Heart left ventricle (tissue), 16 donors: ENCODE data around the gene BNC2. TPM values are rescaled to one million over a fixed set of nuclear protein-coding genes. Genes with fewer than 3 reads are reported as not detected.

Experiments
- ATAC-seq, 4 donors: fragments of 200-7000 bp; cut with Tn5 transposase; one replicate each; pipeline ENCODE4 v1.9.1; 2020 to 2022; ENCODE audit warnings: moderate library complexity in 4 of 4, mild to moderate bottlenecking in 3 of 4, moderate number of reproducible peaks in 1 of 4
- DNase-seq, 5 donors: peaks; one replicate each; pipeline ENCODE4 v3.0.0-alpha.2; 2020
- H3K27ac ChIP-seq, 12 donors: fragments of 200-600 bp; sonication (generic) in 4 of 12; one replicate each; pipeline versions ENCODE4 v1.5.0 to v1.8.0; 2016 to 2022; ENCODE audit warnings: mild to moderate bottlenecking in 2 of 12
- H3K27me3 ChIP-seq, 9 donors: fragments of 200-600 bp; sonication (generic) in 2 of 9; one replicate each; pipeline versions ENCODE4 v1.5.1 to v1.8.0; 2016 to 2022; ENCODE audit warnings: mild to moderate bottlenecking in 3 of 9
- H3K36me3 ChIP-seq, 9 donors: fragments of 200-600 bp; sonication (generic) in 2 of 9; one replicate each; pipeline versions ENCODE4 v1.5.0 to v1.8.0; 2018 to 2022; ENCODE audit warnings: mild to moderate bottlenecking in 2 of 9
- H3K4me1 ChIP-seq, 12 donors: fragments of 200-600 bp; sonication (generic) in 4 of 12; one replicate each; pipeline versions ENCODE4 v1.5.0 to v1.8.0; 2016 to 2022; ENCODE audit warnings: mild to moderate bottlenecking in 3 of 12
- H3K4me3 ChIP-seq, 12 donors: fragments of 200-600 bp; sonication (generic) in 4 of 12; one replicate each; pipeline versions ENCODE4 v1.5.0 to v1.8.0; 2017 to 2022; ENCODE audit warnings: mild to moderate bottlenecking in 9 of 12, moderate library complexity in 4 of 12
- H3K9me3 ChIP-seq, 12 donors: fragments of 200-600 bp; sonication (generic) in 4 of 12; one replicate each; pipeline versions ENCODE4 v1.5.0 to v1.8.0; 2016 to 2022; ENCODE audit warnings: mild to moderate bottlenecking in 1 of 12
- CTCF ChIP-seq, 12 donors: fragments of 200-600 bp; sonication (generic) in 4 of 12; IDR thresholded peaks; one replicate each; pipeline versions ENCODE4 v1.5.0 to v1.8.0; 2018 to 2022; ENCODE audit warnings: antibody characterized with exemption in 12 of 12, mild to moderate bottlenecking in 5 of 12
- POLR2A ChIP-seq, 2 donors: fragments of 450-650 bp; IDR thresholded peaks; one replicate each; pipeline ENCODE4 v1.6.1; 2017; ENCODE audit warnings: antibody characterized with exemption in 2 of 2, mild to moderate bottlenecking in 2 of 2, moderate library complexity in 2 of 2
- WGBS, 4 donors: extraction: QIAGEN DNeasy Blood & Tissue Kit in 2 of 4; methylation state at CpG; one replicate each; pipeline versions ENCODE4 v1.1.5 to v1.1.7; 2013 to 2018; 5-methylcytosine and 5-hydroxymethylcytosine counted together
- intact Hi-C, 10 donors: fragments of 100-400 bp; cut with DNase I; formaldehyde crosslinking; loops; one replicate each; pipeline versions ENCODE4 v1.11.1 to v1.14.2; 2022
- polyA plus RNA-seq, 2 donors: library from polyadenylated mRNA; stranded (reverse); fragments of 200-250 nt; gene quantifications; one replicate each; pipeline ENCODE4 v1.2.3, GENCODE V29; 2013
- total RNA-seq, 9 donors: library from RNA; depleted of rRNA in 2 of 9; stranded (reverse); fragments of >200 nt in 2 of 9; fragmentation: NEBNext Ultra II Directional in 3 of 9; extraction: Animal tissue kit (Norgen Biotek cat#: 25700) in 3 of 9; gene quantifications; one replicate each; pipeline versions ENCODE4 v1.1.0 to v1.2.4, GENCODE V29; 2016 to 2023
- donor health status: ischemic (EF 13 %, LVEDD 7.1; RV severe dilation, severe dysfunction).
- donor health status: healthy with polysubstance abuse.
- donor health status: DM: no; HTN: yes; CAD: no.
- donor health status: DM: no; HTN: no; CAD: no.
- donor health status: ischemic (EF 25% LVEDD 6.9; RV normal size, moderate dysfunction).
- donor health status: ischemic (EF 25% LVEDD 5.7; RV mildly dilated, moderate dysfunction).
- donor health status: healthy.
- donor health status: DM: yes; HTN: yes; CAD: no.
- donor health status: ischemic (EF 35%, LVEDD 5.7; RV mildly dilated, moderate dysfunction).
- donor health status: nonischemic (EF 11% LVEDD 7.7; RV severe dilation, severe dysfunction).
- donor health status: DM: yes; HTN: yes; CAD: no.
- donor health status: PGD.
- donor health status: ischemic (EF 29% LVEDD 5.4; RV normal size, mild dysfunction).
- donor health status: nonischemic (EF 23%, LVEDD 6.1; RV moderate dilation, normal function).

Gene BNC2
- total and polyA plus RNA-seq, 11 donors = 0.38 to 27.1 (median 3.8) TPM

DNA sequence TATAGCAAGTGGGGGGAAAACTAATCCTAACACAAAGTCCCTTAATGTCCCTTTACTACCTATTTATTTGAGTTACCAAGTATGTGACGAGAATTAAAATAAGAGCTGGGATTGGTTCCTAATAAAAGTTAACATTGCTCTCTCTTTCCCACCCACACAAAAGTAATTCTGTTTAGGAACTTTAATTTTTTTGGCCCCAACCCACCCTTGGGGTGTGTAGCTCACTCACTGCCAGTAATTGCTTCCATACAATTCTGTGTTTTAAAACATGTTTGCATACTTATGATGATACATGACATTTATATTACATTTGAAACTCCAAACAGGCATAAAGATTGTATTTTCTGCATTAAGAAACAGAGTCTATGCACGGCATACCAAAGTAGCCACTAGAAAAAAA lies 106.5 kb downstream of the BNC2 start:
- WGBS, 4 donors = 83 to 87% (median 84%) methylated on average over 2 of the region's 2 CpGs
- intact Hi-C loops = no loop called here

DNA sequence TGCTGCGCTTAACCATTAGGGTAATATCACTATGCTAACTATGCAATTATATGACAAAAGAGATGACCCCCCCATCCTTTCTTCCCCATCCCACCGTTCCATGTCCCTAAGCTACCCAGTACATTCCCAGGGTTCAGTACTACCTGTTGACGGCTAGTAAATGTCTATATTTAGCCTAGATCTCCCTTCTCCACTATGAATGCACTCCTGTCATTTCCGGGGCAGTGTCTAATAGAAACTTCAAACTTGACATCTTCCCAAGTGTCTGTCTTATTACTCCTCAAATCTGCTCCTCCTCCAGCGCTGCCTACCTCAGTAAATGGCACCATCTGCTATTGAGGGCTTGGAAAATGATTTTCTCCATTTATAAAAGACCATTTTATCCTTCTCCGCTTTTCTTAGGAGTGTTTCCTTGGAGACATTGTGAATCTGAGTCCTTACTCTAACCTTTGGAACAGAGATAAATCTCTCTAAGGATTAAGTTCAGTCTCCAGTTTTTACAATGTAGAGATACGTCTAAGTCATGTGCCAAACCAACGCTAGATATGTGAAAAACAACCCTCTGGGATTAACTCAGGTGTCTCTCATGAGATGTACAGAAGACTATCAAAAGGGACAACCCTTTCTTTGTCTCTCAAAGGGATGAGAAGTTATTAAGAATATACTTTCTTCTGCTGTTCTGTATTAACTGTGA lies 114.9 kb downstream of the BNC2 start:
- 64 to 75% (median 67%) methylated on average over 8 of the region's 8 CpGs for WGBS, 4 donors
- no peaks in the 10 kb centered on the region for H3K4me1 ChIP-seq
- no peaks in the 10 kb centered on the region for H3K27me3 ChIP-seq
- no peak for DNase-seq
- intact Hi-C loops = no loop called here
- no peak for ATAC-seq
- TF ChIP-seq CTCF (IDR thresholded peaks at IDR 0.05) (no peak), POLR2A (IDR thresholded peaks at IDR 0.05) (no peak)
- no peak overlapping the region for H3K27ac ChIP-seq
- H3K4me3 ChIP-seq = no peak overlapping the region
- no peaks in the 10 kb centered on the region for H3K36me3 ChIP-seq
- no peaks in the 10 kb centered on the region for H3K9me3 ChIP-seq

More for the DNA sequence above, 106.5 kb downstream of the BNC2 start:
- no peaks in the 10 kb centered on the region for H3K4me1 ChIP-seq
- no peak overlapping the region for H3K27ac ChIP-seq
- H3K4me3 ChIP-seq = no peak overlapping the region
- no peaks in the 10 kb centered on the region for H3K9me3 ChIP-seq
- no peak for DNase-seq
- TF ChIP-seq POLR2A (IDR thresholded peaks at IDR 0.05) = no peak
- TF ChIP-seq CTCF (IDR thresholded peaks at IDR 0.05) = no peak
- no peaks in the 10 kb centered on the region for H3K36me3 ChIP-seq
- H3K27me3 ChIP-seq = no peaks in the 10 kb centered on the region
- no peak for ATAC-seq

- intact Hi-C loops = no loop called here
- H3K27ac ChIP-seq = no peak overlapping the region
- no peaks in the 10 kb centered on the region for H3K27me3 ChIP-seq
- no peaks in the 10 kb centered on the region for H3K9me3 ChIP-seq
- H3K4me3 ChIP-seq = no peak overlapping the region
- H3K36me3 ChIP-seq = no peaks in the 10 kb centered on the region
- ATAC-seq = no peak
- TF ChIP-seq POLR2A (IDR thresholded peaks at IDR 0.05) = no peak
- TF ChIP-seq CTCF (IDR thresholded peaks at IDR 0.05) = no peak
- 91 to 95% (median 95%) methylated on average over 4 of the region's 4 CpGs for WGBS, 4 donors
- no peak for DNase-seq
- H3K4me1 ChIP-seq = no peaks in the 10 kb centered on the region
These were observed 115.8 kb downstream of the BNC2 start for GRCh38 chr9:16754662-16755061.

DNA sequence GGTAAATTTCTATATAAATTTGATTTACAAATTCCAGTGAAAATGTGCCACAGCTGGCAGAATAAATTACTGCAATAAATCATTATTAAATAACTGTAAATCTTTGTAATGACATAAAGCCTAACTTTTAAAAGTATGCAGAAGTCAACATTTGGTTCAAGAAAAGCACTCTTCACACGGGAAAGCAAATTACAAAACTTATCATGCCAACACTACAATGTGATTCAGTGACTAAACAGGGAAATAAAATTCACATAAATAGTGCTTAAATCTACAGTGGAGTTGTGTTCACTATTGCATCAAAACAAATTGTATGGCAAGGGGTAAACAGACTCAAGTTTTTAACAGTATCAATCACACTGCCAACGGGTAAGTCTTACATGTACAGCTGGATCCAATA lies 117.2 kb downstream of the BNC2 start:
- H3K27me3 ChIP-seq = no peaks in the 10 kb centered on the region
- no peak overlapping the region for H3K4me3 ChIP-seq
- H3K27ac ChIP-seq = no peak overlapping the region
- no peaks in the 10 kb centered on the region for H3K9me3 ChIP-seq
- DNase-seq = no peak
- intact Hi-C loops = no loop called here
- H3K36me3 ChIP-seq = no peaks in the 10 kb centered on the region
- no peaks in the 10 kb centered on the region for H3K4me1 ChIP-seq
- 72 to 81% (median 77%) methylated on average over 2 of the region's 2 CpGs for WGBS, 4 donors
- no peak for ATAC-seq
- TF ChIP-seq CTCF (IDR thresholded peaks at IDR 0.05) = no peak
- TF ChIP-seq POLR2A (IDR thresholded peaks at IDR 0.05) = no peak
